Measurements from ENCODE around the gene KCNC1. TPM values are rescaled to one million over a fixed set of nuclear protein-coding genes. Genes with fewer than 3 reads are reported as not detected.

Gene KCNC1
- total and polyA plus RNA-seq, 2 of the 4 experiments (the other 2 are of a cell fraction), result 0.03 TPM; not detected in 1

DNA sequence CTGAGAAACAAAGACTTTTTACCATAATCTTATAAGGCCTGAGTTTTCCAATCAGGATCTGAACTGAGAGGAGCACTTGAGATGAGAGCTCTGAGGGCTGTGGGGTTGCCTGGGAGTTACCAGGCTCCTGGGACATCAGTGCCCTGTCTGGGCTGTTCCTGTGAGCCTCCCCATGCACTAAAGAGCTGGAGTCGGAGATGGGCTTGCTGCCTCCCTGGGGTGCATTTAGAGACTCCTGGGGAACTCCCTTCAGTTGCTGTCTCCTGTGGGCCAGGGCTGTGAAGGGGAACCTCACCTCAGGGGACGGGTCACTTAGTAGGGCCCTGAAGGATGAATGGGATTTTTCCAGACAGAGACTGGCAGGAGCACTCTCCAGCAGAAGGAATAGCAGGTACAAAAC, 33.3 kb downstream of the KCNC1 start:
- Histone ChIP-seq H3K14ac (replicated peaks; ENCODE audit: low read depth, low read length) (no peak overlapping the region), H2AK9ac (replicated peaks; ENCODE audit: low read depth, low read length, poor library complexity) (no peak overlapping the region), H3K9ac (ENCODE audit: low read depth, low read length) (no peak overlapping the region), H4K20me1 (ENCODE audit: insufficient read depth, low read length) (no peaks in the 10 kb centered on the region), H3K56ac (ENCODE audit: extremely low read depth, insufficient read depth, low read length) (no peak overlapping the region), H2BK20ac (ENCODE audit: low read depth, low read length) (no peak overlapping the region), H2BK5ac (ENCODE audit: low read depth, low read length, poor library complexity, severe bottlenecking) (no peak overlapping the region), H3K4me2 (ENCODE audit: low read depth, low read length) (no peak overlapping the region), H4K8ac (ENCODE audit: low read depth in 2 of 2, low read length in 2 of 2) (no peak overlapping the region), H2BK120ac (ENCODE audit: low read depth, low read length) (no peak overlapping the region), H3K4me3 (ENCODE audit: insufficient read depth, low read depth, low read length) (no peak overlapping the region), H3K9me3 (ENCODE audit: control insufficient read depth, insufficient read depth, low read length) (no peaks in the 10 kb centered on the region), H3K23ac (ENCODE audit: low read depth, low read length) (no peak overlapping the region), H3K79me1 (ENCODE audit: low read depth in 1 of 2, low read length in 2 of 2) (no peaks in the 10 kb centered on the region), H4K5ac (ENCODE audit: low read depth, low read length) (no peak overlapping the region), H2AK5ac (ENCODE audit: low read depth, low read length) (no peak overlapping the region), H3K4ac (ENCODE audit: low read depth, low read length) (no peak overlapping the region), H2BK15ac (ENCODE audit: low read depth, low read length) (no peak overlapping the region), H3K4me1 (ENCODE audit: control insufficient read depth, insufficient read depth, low read length) (no peaks in the 10 kb centered on the region), H3K9me1 (ENCODE audit: insufficient read depth, low read length) (no peaks in the 10 kb centered on the region), H3K27ac (ENCODE audit: insufficient read depth, low read length) (no peak overlapping the region), H4K91ac (ENCODE audit: insufficient read depth, low read depth, low read length) (no peak overlapping the region), H3K36me3 (ENCODE audit: control insufficient read depth, insufficient read depth, low read length) (no peaks in the 10 kb centered on the region), H2AFZ (replicated peaks; ENCODE audit: low read length, poor library complexity) (no peak overlapping the region), H3K18ac (ENCODE audit: low read depth, low read length) (no peak overlapping the region), H3K27me3 (ENCODE audit: control insufficient read depth, insufficient read depth, low read length) (peaks cover 4% of the 10 kb centered on the region; the same call in 1 of the 2 replicates)
- DNase-seq, result no peak
- CTCF ChIA-PET, result no interaction called here
- POLR2A ChIA-PET (ENCODE audit: unreplicated experiment), result no interaction called here
- BruUV-seq (replicated peaks), result no TSS peak
- dilution Hi-C loops (cut with HindIII; ENCODE audit: low sequenced_read_pairs, unreplicated experiment) (no loop called here), intact Hi-C loops (cut with micrococcal nuclease) (no loop called here), in situ Hi-C loops (cut with MboI; ENCODE audit: low sequenced_read_pairs) (no loop called here)
- no CpG with 5 or more reads among the region's 2 CpGs for WGBS, 2 experiments (ENCODE audit: extremely low coverage in 2 of 2, insufficient read length in 1 of 2)
- TF ChIP-seq SMC3 (IDR thresholded peaks at IDR 0.05; ENCODE audit: low read depth, low read length), result no peak
- TF ChIP-seq RCOR1 (IDR thresholded peaks at IDR 0.05; ENCODE audit: insufficient replicate concordance, low read length), result no peak
- TF ChIP-seq, protein P1, sequence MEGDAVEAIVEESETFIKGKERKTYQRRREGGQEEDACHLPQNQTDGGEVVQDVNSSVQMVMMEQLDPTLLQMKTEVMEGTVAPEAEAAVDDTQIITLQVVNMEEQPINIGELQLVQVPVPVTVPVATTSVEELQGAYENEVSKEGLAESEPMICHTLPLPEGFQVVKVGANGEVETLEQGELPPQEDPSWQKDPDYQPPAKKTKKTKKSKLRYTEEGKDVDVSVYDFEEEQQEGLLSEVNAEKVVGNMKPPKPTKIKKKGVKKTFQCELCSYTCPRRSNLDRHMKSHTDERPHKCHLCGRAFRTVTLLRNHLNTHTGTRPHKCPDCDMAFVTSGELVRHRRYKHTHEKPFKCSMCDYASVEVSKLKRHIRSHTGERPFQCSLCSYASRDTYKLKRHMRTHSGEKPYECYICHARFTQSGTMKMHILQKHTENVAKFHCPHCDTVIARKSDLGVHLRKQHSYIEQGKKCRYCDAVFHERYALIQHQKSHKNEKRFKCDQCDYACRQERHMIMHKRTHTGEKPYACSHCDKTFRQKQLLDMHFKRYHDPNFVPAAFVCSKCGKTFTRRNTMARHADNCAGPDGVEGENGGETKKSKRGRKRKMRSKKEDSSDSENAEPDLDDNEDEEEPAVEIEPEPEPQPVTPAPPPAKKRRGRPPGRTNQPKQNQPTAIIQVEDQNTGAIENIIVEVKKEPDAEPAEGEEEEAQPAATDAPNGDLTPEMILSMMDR (conservative IDR thresholded peaks at IDR 0.05; ENCODE audit: low read depth, low read length), result no peak
- TF ChIP-seq RFX5 (IDR thresholded peaks at IDR 0.05; ENCODE audit: low read depth, low read length), result no peak
- no peak for TF ChIP-seq MXI1 (IDR thresholded peaks at IDR 0.05; ENCODE audit: borderline replicate concordance, low read depth, low read length)
- TF ChIP-seq FOS (IDR thresholded peaks at IDR 0.05; ENCODE audit: low read depth, low read length), result no peak
- TF ChIP-seq NFE2L2 (IDR thresholded peaks at IDR 0.05; ENCODE audit: low read depth, low read length), result no peak
- no peak for TF ChIP-seq POLR2A (IDR thresholded peaks at IDR 0.05; ENCODE audit: low read depth, low read length)
- no peak for TF ChIP-seq USF2 (IDR thresholded peaks at IDR 0.05; ENCODE audit: low read depth, low read length)
- TF ChIP-seq CHD1 (IDR thresholded peaks at IDR 0.05; ENCODE audit: low read depth, low read length), result no peak
- TF ChIP-seq CEBPB (IDR thresholded peaks at IDR 0.05; ENCODE audit: low read depth, low read length), result no peak
- TF ChIP-seq ELK1 (IDR thresholded peaks at IDR 0.05; ENCODE audit: borderline replicate concordance, low read depth, low read length), result no peak
- no peak for TF ChIP-seq MAFK (IDR thresholded peaks at IDR 0.05; ENCODE audit: low read depth, low read length)
- no peak for TF ChIP-seq BHLHE40 (IDR thresholded peaks at IDR 0.05; ENCODE audit: low read depth, low read length)
- no peak for TF ChIP-seq MAZ (IDR thresholded peaks at IDR 0.05; ENCODE audit: borderline replicate concordance, low read depth, low read length)
- no peak for TF ChIP-seq RAD21 (IDR thresholded peaks at IDR 0.05; ENCODE audit: low read length)
- ATAC-seq (ENCODE audit: low read depth), result no peak
